NB4 (cell line): Measurements from ENCODE around the gene PDCD4.

Experiments
- DNase-seq: peaks from one replicate; pipeline ENCODE4 v3.0.0; 2010; ENCODE audit warnings: low read depth
- H3K4me3 ChIP-seq: one replicate; pipeline ENCODE4 v1.5.1; 2011; ENCODE audit warnings: mild to moderate bottlenecking, low read depth, low read length, moderate library complexity
- CTCF ChIP-seq: IDR thresholded peaks from one replicate; pipeline ENCODE4 v1.5.1; 2012; ENCODE audit warnings: low read depth, low read length
- MAX ChIP-seq: IDR thresholded peaks from 2 replicates; pipeline ENCODE4 v1.6.1; 2011; ENCODE audit warnings: low read depth, low read length
- MYC ChIP-seq: IDR thresholded peaks from 2 replicates; pipeline ENCODE4 v1.6.1; 2011; ENCODE audit warnings: low read depth, low read length
- POLR2A ChIP-seq: IDR thresholded peaks from 2 replicates; pipeline ENCODE4 v1.6.1; 2011; ENCODE audit warnings: mild to moderate bottlenecking; ENCODE audit not compliant: insufficient read length; ENCODE audit errors: extremely low read depth

The PDCD4 gene

DNA sequence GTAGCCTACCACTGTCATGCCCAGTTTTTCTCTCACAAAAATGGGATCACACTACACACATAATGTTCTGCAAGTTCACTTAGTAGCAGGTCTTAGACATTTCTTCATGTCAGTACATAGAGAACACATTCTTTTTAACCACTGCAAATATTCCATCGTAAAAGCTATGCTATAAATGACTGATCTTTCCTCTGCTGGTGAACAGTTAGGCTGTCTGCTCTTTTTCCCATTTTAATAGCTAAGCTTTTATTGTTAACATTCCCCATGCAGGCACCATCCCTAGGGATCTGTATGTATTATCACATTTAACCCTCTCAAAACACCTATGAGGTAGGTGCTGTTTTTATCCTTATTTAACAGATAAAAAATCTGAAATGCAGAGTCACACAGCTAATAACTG is 46.2 kb upstream of the PDCD4 start:
- DNase-seq, result no peak
- no peak for TF ChIP-seq MYC
- H3K4me3 ChIP-seq, result no peak overlapping the region

GRCh38 chr10:110827410-110827809 is 44.3 kb upstream of the PDCD4 start:
- TF ChIP-seq MYC (no peak), POLR2A (no peak), MAX (no peak), CTCF (no peak)
- H3K4me3 ChIP-seq, result no peak overlapping the region
- no peak for DNase-seq

DNA sequence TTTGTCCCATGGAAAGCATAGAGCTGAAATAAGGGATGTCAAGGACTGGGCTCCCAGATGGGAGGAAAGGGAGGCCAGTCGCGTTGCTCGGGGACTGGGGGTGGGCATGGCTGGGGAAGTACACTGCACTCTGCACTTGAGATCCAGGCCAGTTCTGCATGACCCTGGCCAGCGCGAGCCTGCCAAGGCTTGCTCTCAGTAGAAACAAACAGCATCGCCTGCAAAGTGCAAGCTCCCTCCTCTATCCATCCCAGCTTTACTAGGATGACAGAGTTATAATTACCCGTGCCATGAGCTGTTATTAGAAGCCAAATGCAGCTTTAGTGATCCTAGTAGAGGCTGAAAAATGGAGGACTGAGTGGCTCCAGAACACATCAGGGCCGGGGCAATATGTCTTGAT is 43.9 kb upstream of the PDCD4 start:
- no peak overlapping the region for H3K4me3 ChIP-seq
- TF ChIP-seq POLR2A (no peak), CTCF (no peak), MYC (no peak)
- no peak for DNase-seq

DNA sequence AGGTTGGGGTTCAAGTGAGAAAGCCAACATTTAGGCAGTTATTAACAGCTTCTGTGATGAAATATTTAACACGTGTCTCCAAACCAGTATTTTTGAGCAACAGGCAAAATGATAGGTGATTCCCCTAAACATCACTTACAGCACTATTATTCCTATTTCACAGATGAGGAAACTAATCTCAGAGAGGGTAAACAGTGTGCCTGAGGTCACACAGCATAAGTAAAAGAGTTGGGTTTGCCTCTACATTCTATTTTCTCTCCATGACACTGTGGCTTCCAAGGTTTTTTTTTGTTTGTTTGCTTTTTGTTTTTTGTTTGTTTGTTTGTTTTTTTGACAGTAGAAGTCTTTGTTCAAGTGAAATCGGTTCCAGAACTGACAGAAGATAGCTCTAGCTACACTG is 43.2 kb upstream of the PDCD4 start:
- no peak for TF ChIP-seq MYC
- H3K4me3 ChIP-seq, result no peak overlapping the region
- DNase-seq, result no peak

- H3K4me3 ChIP-seq, result no peak overlapping the region
- TF ChIP-seq CTCF (no peak), POLR2A (no peak), MYC (no peak), MAX (no peak)
- no peak for DNase-seq
Observed at GRCh38 chr10:110829721-110830410, 41.9 kb upstream of the PDCD4 start.

DNA sequence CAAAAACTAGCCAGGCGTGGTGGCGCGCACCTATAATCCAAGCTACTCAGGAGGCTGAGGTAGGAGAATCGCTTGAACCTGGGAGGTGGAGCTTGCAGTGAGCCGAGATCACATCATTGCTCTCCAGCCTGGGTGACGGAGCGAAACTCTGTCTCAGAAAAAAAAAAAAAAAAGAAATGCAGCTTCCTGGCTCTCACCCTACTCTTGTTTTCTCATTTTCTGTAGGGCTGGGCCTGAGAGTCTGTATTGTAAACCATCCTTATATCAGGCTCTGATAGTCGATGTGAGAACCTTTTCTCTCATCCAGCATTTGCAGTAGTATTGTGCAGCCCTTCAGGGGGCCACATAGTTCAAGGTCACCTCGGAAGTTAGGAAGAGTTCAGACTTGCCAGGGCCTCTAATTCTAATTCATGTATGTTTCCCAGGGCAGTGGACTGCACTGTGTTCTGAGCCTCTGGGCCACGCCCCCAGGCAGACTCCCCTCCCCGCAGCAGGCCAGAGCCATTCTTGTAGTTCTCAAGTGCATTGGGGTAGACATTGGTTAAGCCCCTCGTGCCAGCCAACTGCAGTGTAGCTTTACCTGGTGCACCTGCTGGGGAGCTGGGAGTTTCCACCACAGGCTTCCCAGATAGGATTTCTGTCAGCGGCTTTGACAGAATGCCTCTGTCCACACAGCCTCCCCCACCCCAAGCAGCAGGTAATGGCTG is 38.3 kb upstream of the PDCD4 start:
- no peak overlapping the region for H3K4me3 ChIP-seq
- TF ChIP-seq CTCF (no peak), POLR2A (no peak), MYC (no peak), MAX (no peak)
- DNase-seq, result no peak
